ENCODE measurements around the gene CDC23.

Gene CDC23

GRCh38 chr5:138180841-138181240 lies 32.3 kb downstream of the CDC23 start:
- H2BK120ac ChIP-seq (ENCODE audit: low read depth, low read length), result no peak overlapping the region
- H2BK15ac ChIP-seq (replicated peaks; ENCODE audit: low read depth), result no peak overlapping the region
- H3K56ac ChIP-seq (ENCODE audit: low read length), result no peak overlapping the region
- no peak overlapping the region for H3K27ac ChIP-seq (ENCODE audit: low read depth, low read length)
- H3K4me2 ChIP-seq (ENCODE audit: low read length), result no peak overlapping the region
- no peak overlapping the region for H3K4me3 ChIP-seq (ENCODE audit: low read length)
- H3K9ac ChIP-seq (ENCODE audit: low read length), result no peak overlapping the region
- no CpG with 5 or more reads among the region's 5 CpGs for WGBS (ENCODE audit: extremely low coverage, insufficient coverage, low lambda C conversion rate)
- no peak overlapping the region for H2AK5ac ChIP-seq (ENCODE audit: low read length)
- H2BK5ac ChIP-seq (ENCODE audit: low read length), result no peak overlapping the region
- no peak overlapping the region for H3K18ac ChIP-seq (ENCODE audit: low read length)
- no peaks in the 10 kb centered on the region for H3K27me3 ChIP-seq (ENCODE audit: insufficient read depth, low read length, poor library complexity)
- H3K79me1 ChIP-seq (ENCODE audit: low read length), result peaks cover 9% of the 10 kb centered on the region
- no peak overlapping the region for H3K4ac ChIP-seq (ENCODE audit: low read depth, low read length)
- no peak overlapping the region for H4K8ac ChIP-seq (ENCODE audit: low read depth, low read length)
- H3K23ac ChIP-seq (ENCODE audit: low read length), result no peak overlapping the region
- H3K36me3 ChIP-seq (ENCODE audit: control insufficient read depth, insufficient read depth, low read length), result peaks cover 27% of the 10 kb centered on the region
- peaks cover 4% of the 10 kb centered on the region for H3K4me1 ChIP-seq (ENCODE audit: control insufficient read depth, low read depth, low read length)
- H4K5ac ChIP-seq (ENCODE audit: low read length), result no peak overlapping the region
- no peak for DNase-seq
- peaks cover 19% of the 10 kb centered on the region for H3K79me2 ChIP-seq (ENCODE audit: control insufficient read depth, insufficient read depth, low read length)

DNA sequence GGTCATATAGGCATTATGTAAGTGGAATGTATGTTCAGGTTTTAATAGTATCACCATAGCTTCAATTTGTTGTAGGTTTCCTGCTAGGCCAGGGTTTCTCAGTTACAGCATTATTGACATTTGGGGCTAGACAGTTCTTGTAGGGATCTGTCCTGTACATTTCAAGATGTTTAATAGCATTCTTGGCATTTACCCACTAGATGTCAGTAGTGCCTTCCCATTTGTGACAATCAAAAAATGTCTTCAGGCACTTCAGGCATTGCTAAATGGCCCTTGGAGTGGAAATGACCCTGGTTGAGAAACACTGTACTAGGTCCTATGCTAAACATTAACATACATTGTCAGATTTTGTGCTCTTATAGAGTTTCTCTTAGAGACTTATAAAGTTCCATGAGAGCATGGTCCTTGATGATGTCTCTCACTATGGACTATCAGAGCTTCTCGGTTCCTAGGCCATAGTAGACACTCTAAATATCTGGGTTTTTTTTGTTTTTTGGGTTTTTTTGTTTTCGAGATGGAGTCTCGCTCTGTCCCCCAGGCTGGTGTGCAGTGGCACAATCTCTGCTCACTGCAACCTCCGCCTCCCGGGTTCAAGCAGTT lies 32.8 kb downstream of the CDC23 start:
- Histone ChIP-seq H3K56ac (ENCODE audit: low read length) (no peak overlapping the region), H2BK120ac (ENCODE audit: low read depth, low read length) (no peak overlapping the region), H3K79me2 (ENCODE audit: control insufficient read depth, insufficient read depth, low read length) (peaks cover 19% of the 10 kb centered on the region), H3K9ac (ENCODE audit: low read length) (peak overlapping the region; percentile 85), H3K23ac (ENCODE audit: low read length) (no peak overlapping the region), H2BK15ac (replicated peaks; ENCODE audit: low read depth) (no peak overlapping the region), H3K4me1 (ENCODE audit: control insufficient read depth, low read depth, low read length) (peaks cover 4% of the 10 kb centered on the region), H3K36me3 (ENCODE audit: control insufficient read depth, insufficient read depth, low read length) (peaks cover 26% of the 10 kb centered on the region), H2BK5ac (ENCODE audit: low read length) (no peak overlapping the region), H3K79me1 (ENCODE audit: low read length) (peaks cover 9% of the 10 kb centered on the region), H2AK5ac (ENCODE audit: low read length) (no peak overlapping the region), H3K4me3 (ENCODE audit: low read length) (peak overlapping the region; percentile 26), H3K27me3 (ENCODE audit: insufficient read depth, low read length, poor library complexity) (no peaks in the 10 kb centered on the region), H4K8ac (ENCODE audit: low read depth, low read length) (no peak overlapping the region), H4K5ac (ENCODE audit: low read length) (no peak overlapping the region), H3K4ac (ENCODE audit: low read depth, low read length) (no peak overlapping the region), H3K4me2 (ENCODE audit: low read length) (peak overlapping the region; percentile 56), H3K18ac (ENCODE audit: low read length) (no peak overlapping the region), H3K27ac (ENCODE audit: low read depth, low read length) (no peak overlapping the region)
- DNase-seq, result peak; percentile 77
- no CpG with 5 or more reads among the region's 5 CpGs for WGBS (ENCODE audit: extremely low coverage, insufficient coverage, low lambda C conversion rate)

GRCh38 chr5:138179277-138179857 lies 33.8 kb downstream of the CDC23 start:
- Histone ChIP-seq H3K79me1 (ENCODE audit: low read length) (peaks cover 9% of the 10 kb centered on the region), H2AK5ac (ENCODE audit: low read length) (no peak overlapping the region), H3K36me3 (ENCODE audit: control insufficient read depth, insufficient read depth, low read length) (peaks cover 22% of the 10 kb centered on the region), H2BK5ac (ENCODE audit: low read length) (peak overlapping the region; percentile 41), H3K27me3 (ENCODE audit: insufficient read depth, low read length, poor library complexity) (no peaks in the 10 kb centered on the region), H3K4ac (ENCODE audit: low read depth, low read length) (peak overlapping the region; percentile 61), H2BK15ac (replicated peaks; ENCODE audit: low read depth) (no peak overlapping the region), H3K79me2 (ENCODE audit: control insufficient read depth, insufficient read depth, low read length) (peaks cover 19% of the 10 kb centered on the region), H3K18ac (ENCODE audit: low read length) (peak overlapping the region; percentile 0), H3K23ac (ENCODE audit: low read length) (peak overlapping the region; percentile 55), H3K56ac (ENCODE audit: low read length) (peak overlapping the region; percentile 96), H4K5ac (ENCODE audit: low read length) (peak overlapping the region; percentile 41), H3K4me3 (ENCODE audit: low read length) (peak overlapping the region; percentile 86), H2BK120ac (ENCODE audit: low read depth, low read length) (no peak overlapping the region), H3K4me2 (ENCODE audit: low read length) (peak overlapping the region; percentile 46), H3K27ac (ENCODE audit: low read depth, low read length) (peak overlapping the region; percentile 5), H3K9ac (ENCODE audit: low read length) (peak overlapping the region; percentile 85), H3K4me1 (ENCODE audit: control insufficient read depth, low read depth, low read length) (peaks cover 4% of the 10 kb centered on the region), H4K8ac (ENCODE audit: low read depth, low read length) (no peak overlapping the region)
- WGBS (ENCODE audit: extremely low coverage, insufficient coverage, low lambda C conversion rate), result no CpG with 5 or more reads among the region's 23 CpGs
- DNase-seq, result peak; percentile 41

DNA sequence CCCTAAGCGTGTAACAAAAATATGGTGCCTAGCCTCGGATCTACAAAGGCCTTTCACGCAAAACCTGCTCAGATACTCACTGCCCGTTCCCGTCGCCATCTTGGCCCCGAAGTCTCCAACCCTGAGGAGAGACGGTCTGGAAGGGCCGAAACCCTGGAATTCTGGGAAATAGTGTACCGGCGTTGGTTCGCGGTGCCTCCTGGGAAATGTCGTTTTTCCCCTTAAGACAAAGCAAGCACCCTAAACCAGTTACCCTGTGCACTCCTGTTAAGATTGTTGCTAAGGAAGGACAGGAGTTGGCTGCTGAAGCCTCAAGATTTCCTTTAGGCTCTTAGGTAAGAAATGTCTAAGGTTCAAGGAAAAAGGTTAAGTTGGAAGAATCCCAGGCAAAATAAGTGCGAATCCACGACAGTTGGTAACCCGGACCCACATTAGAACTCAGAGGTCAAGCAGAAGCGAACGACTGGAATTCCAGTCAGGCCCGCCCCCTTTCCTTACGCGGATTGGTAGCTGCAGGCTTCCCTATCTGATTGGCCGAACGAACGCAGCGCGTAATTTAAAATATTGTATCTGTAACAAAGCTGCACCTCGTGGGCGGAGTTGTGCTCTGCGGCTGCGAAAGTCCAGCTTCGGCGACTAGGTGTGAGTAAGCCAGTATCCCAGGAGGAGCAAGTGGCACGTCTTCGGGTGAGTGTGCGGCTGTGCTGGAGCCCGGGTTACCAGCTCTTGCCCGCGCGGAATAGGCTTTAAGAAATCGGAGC lies 34.4 kb downstream of the CDC23 start, which contains the start of the genes BRD8 and KIF20A:
TSS of gene BRD8 (minus strand) at position 115 of the 761 bp plus-strand sequence. CDS start at position 99, 16 bp downstream.
TSS of gene KIF20A (plus strand) at position 597 of the 761 bp plus-strand sequence. CDS start 569 bp downstream, outside the sequence.
- H3K4me1 ChIP-seq (ENCODE audit: control insufficient read depth, low read depth, low read length), result peaks cover 4% of the 10 kb centered on the region

DNA sequence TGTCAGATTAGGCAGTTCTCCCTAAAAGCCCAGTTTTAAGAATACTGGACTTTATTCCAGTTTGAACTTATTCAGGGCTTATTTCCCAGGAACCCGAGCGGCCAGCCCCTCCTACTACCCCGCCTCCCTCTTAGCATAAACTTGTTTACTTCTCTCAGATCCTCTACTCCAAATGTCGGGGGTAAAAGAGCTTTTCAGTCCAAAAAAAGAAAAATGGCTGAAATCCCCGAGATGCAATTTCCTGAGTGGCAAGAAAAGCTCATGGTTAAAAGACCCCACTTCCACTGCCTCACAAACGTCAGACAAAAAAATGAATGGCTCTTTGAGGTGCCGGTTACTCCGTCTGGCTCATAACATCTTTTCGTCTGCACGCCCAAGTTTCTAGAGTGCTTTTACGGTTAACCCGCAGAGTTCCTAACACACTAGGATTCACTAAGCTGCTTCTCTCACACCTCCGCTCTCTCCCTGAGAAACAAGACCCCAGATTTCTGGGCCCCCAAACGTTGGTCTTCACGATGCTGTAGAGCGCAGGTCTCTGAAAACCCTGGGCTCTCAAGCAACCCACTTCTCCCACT lies 35.1 kb downstream of the CDC23 start:
- peak overlapping the region; percentile 65 for H3K18ac ChIP-seq (ENCODE audit: low read length)
- H2BK5ac ChIP-seq (ENCODE audit: low read length), result peak overlapping the region; percentile 73
- DNase-seq, result peak; percentile 36

More for the DNA sequence above, 34.4 kb downstream of the CDC23 start, which contains the start of the genes BRD8 and KIF20A:
- H4K8ac ChIP-seq (ENCODE audit: low read depth, low read length), result no peak within 1 kb of the TSS
- H3K27me3 ChIP-seq (ENCODE audit: insufficient read depth, low read length, poor library complexity), result no peaks in the 10 kb centered on the region
- H3K27ac ChIP-seq (ENCODE audit: low read depth, low read length), result peak within 1 kb of the TSS; percentile 33
- H4K5ac ChIP-seq (ENCODE audit: low read length), result peak within 1 kb of the TSS; percentile 41
- peaks cover 9% of the 10 kb centered on the region for H3K79me1 ChIP-seq (ENCODE audit: low read length)
- DNase-seq, result peak; percentile 99
- no peak within 1 kb of the TSS for H2BK120ac ChIP-seq (ENCODE audit: low read depth, low read length)
- peak within 1 kb of the TSS; percentile 78 for H2BK5ac ChIP-seq (ENCODE audit: low read length)
- peak within 1 kb of the TSS; percentile 65 for H3K18ac ChIP-seq (ENCODE audit: low read length)
- peak within 1 kb of the TSS; percentile 96 for H3K56ac ChIP-seq (ENCODE audit: low read length)
- peak within 1 kb of the TSS; percentile 87 for H3K4me2 ChIP-seq (ENCODE audit: low read length)
- H2BK15ac ChIP-seq (replicated peaks; ENCODE audit: low read depth), result no peak within 1 kb of the TSS
- no peak within 1 kb of the TSS for H2AK5ac ChIP-seq (ENCODE audit: low read length)
- WGBS (ENCODE audit: extremely low coverage, insufficient coverage, low lambda C conversion rate), result no CpG with 5 or more reads among the region's 41 CpGs
- peak within 1 kb of the TSS; percentile 96 for H3K9ac ChIP-seq (ENCODE audit: low read length)
- H3K23ac ChIP-seq (ENCODE audit: low read length), result peak within 1 kb of the TSS; percentile 55
- H3K79me2 ChIP-seq (ENCODE audit: control insufficient read depth, insufficient read depth, low read length), result peaks cover 19% of the 10 kb centered on the region
- peak within 1 kb of the TSS; percentile 95 for H3K4me3 ChIP-seq (ENCODE audit: low read length)
- peaks cover 17% of the 10 kb centered on the region for H3K36me3 ChIP-seq (ENCODE audit: control insufficient read depth, insufficient read depth, low read length)
- peak within 1 kb of the TSS; percentile 61 for H3K4ac ChIP-seq (ENCODE audit: low read depth, low read length)

More for the DNA sequence above, 35.1 kb downstream of the CDC23 start:
- no peak overlapping the region for H2AK5ac ChIP-seq (ENCODE audit: low read length)
- H3K27me3 ChIP-seq (ENCODE audit: insufficient read depth, low read length, poor library complexity), result no peaks in the 10 kb centered on the region
- no peak overlapping the region for H3K23ac ChIP-seq (ENCODE audit: low read length)
- H3K4ac ChIP-seq (ENCODE audit: low read depth, low read length), result no peak overlapping the region
- H3K4me2 ChIP-seq (ENCODE audit: low read length), result peak overlapping the region; percentile 74
- H3K4me3 ChIP-seq (ENCODE audit: low read length), result peak overlapping the region; percentile 95
- H3K27ac ChIP-seq (ENCODE audit: low read depth, low read length), result no peak overlapping the region
- no peak overlapping the region for H2BK120ac ChIP-seq (ENCODE audit: low read depth, low read length)
- peak overlapping the region; percentile 96 for H3K9ac ChIP-seq (ENCODE audit: low read length)
- H3K79me2 ChIP-seq (ENCODE audit: control insufficient read depth, insufficient read depth, low read length), result peaks cover 19% of the 10 kb centered on the region
- H3K56ac ChIP-seq (ENCODE audit: low read length), result peak overlapping the region; percentile 96
- no peak overlapping the region for H4K8ac ChIP-seq (ENCODE audit: low read depth, low read length)
- WGBS (ENCODE audit: extremely low coverage, insufficient coverage, low lambda C conversion rate), result no CpG with 5 or more reads among the region's 16 CpGs
- no peak overlapping the region for H2BK15ac ChIP-seq (replicated peaks; ENCODE audit: low read depth)
- H3K79me1 ChIP-seq (ENCODE audit: low read length), result peaks cover 9% of the 10 kb centered on the region
- no peak overlapping the region for H4K5ac ChIP-seq (ENCODE audit: low read length)
- H3K4me1 ChIP-seq (ENCODE audit: control insufficient read depth, low read depth, low read length), result peaks cover 4% of the 10 kb centered on the region
- H3K36me3 ChIP-seq (ENCODE audit: control insufficient read depth, insufficient read depth, low read length), result peaks cover 12% of the 10 kb centered on the region
